WTC11 (cell line): ENCODE measurements around the gene CCSER1. TPM values are rescaled to one million over a fixed set of nuclear protein-coding genes. Genes with fewer than 3 reads are reported as not detected.

Experiments used
- ATAC-seq: fragments of 200-7000 bp; cut with Tn5 transposase; 2 replicates; pipeline ENCODE4 v1.10.0; 2021; ENCODE audit warnings: mild to moderate bottlenecking, moderate library complexity
- CTCF ChIA-PET: fragments of 300-600 bp; sonication (Branson Sonifier 250); formaldehyde crosslinking; loops from one replicate; lab custom pipeline; 2021; ENCODE audit warnings: antibody characterized with exemption; lab: Charles Lee
- POLR2A ChIA-PET: fragments of 350-600 bp; sonication (Branson Sonifier 250); formaldehyde crosslinking; loops from one replicate; lab custom pipeline; 2021; ENCODE audit warnings: antibody characterized with exemption; lab: Charles Lee
- DNase-seq: peaks from one replicate; pipeline ENCODE4 v3.0.0; 2021; ENCODE audit warnings: low spot score
- H3K27ac Mint-ChIP-seq: 2 replicates; pipeline ENCODE4 v1.8.0; 2021; ENCODE audit warnings: mixed read lengths
- H3K27me3 Mint-ChIP-seq: 2 replicates; pipeline ENCODE4 v1.8.0; 2021; ENCODE audit warnings: low read depth, mild to moderate bottlenecking, moderate library complexity, mixed read lengths
- H3K36me3 Mint-ChIP-seq: 2 replicates; pipeline ENCODE4 v1.8.0; 2021; ENCODE audit warnings: mixed read lengths
- H3K4me1 Mint-ChIP-seq: 2 replicates; pipeline ENCODE4 v1.8.0; 2022; ENCODE audit warnings: mixed read lengths
- H3K4me3 Mint-ChIP-seq: 2 replicates; pipeline ENCODE4 v1.8.0; 2021; ENCODE audit warnings: mild to moderate bottlenecking, moderate library complexity, mixed read lengths
- H3K9me3 Mint-ChIP-seq: 2 replicates; pipeline ENCODE4 v1.8.0; 2021; ENCODE audit warnings: mixed read lengths
- ATF2 ChIP-seq: sonication (generic); formaldehyde crosslinking; IDR thresholded peaks from 2 replicates; pipeline ENCODE4 v1.8.1; 2022; ENCODE audit warnings: low read depth, missing genetic modification reagents, borderline replicate concordance
- ATF3 ChIP-seq: sonication (generic); formaldehyde crosslinking; conservative IDR thresholded peaks from 2 replicates; pipeline ENCODE4 v1.8.1; 2022; ENCODE audit warnings: mild to moderate bottlenecking, missing genetic modification reagents
- E2F5 ChIP-seq: sonication (generic); formaldehyde crosslinking; IDR thresholded peaks from 2 replicates; pipeline ENCODE4 v1.8.1; 2022; ENCODE audit warnings: mild to moderate bottlenecking, moderate library complexity, missing genetic modification reagents
- ESRRA ChIP-seq: sonication (generic); formaldehyde crosslinking; IDR thresholded peaks from 2 replicates; pipeline ENCODE4 v1.8.1; 2022; ENCODE audit warnings: mild to moderate bottlenecking, missing genetic modification reagents, borderline replicate concordance
- MAX ChIP-seq: sonication (generic); formaldehyde crosslinking; IDR thresholded peaks from 2 replicates; pipeline ENCODE4 v1.8.0; 2022; ENCODE audit warnings: mild to moderate bottlenecking, missing genetic modification reagents
- NFE2L1 ChIP-seq: sonication (generic); formaldehyde crosslinking; IDR thresholded peaks from 2 replicates; pipeline ENCODE4 v1.8.1; 2023; ENCODE audit warnings: missing genetic modification reagents
- PRDM15 ChIP-seq: sonication (generic); formaldehyde crosslinking; IDR thresholded peaks from 2 replicates; pipeline ENCODE4 v1.8.0; 2022; ENCODE audit warnings: missing genetic modification reagents
- PREB ChIP-seq: sonication (generic); formaldehyde crosslinking; IDR thresholded peaks from 2 replicates; pipeline ENCODE4 v1.8.1; 2022; ENCODE audit warnings: mild to moderate bottlenecking, missing genetic modification reagents, moderate library complexity, borderline replicate concordance
- SP1 ChIP-seq: sonication (generic); formaldehyde crosslinking; conservative IDR thresholded peaks from 2 replicates; pipeline ENCODE4 v1.8.1; 2022; ENCODE audit warnings: missing genetic modification reagents
- TEAD4 ChIP-seq: sonication (generic); formaldehyde crosslinking; IDR thresholded peaks from 2 replicates; pipeline ENCODE4 v1.8.0; 2022; ENCODE audit warnings: mild to moderate bottlenecking, missing genetic modification reagents
- USF1 ChIP-seq: sonication (generic); formaldehyde crosslinking; IDR thresholded peaks from 2 replicates; pipeline ENCODE4 v1.8.0; 2022; ENCODE audit warnings: mild to moderate bottlenecking, missing genetic modification reagents
- ZNF263 ChIP-seq: sonication (generic); formaldehyde crosslinking; IDR thresholded peaks from 2 replicates; pipeline ENCODE4 v1.8.1; 2022; ENCODE audit warnings: low read depth, mild to moderate bottlenecking, moderate library complexity, missing genetic modification reagents
- ZNF425 ChIP-seq: fragments of 250-450 bp; sonication (Bioruptor Pico); conservative IDR thresholded peaks from 2 replicates; pipeline ENCODE4 v1.9.0; 2021; ENCODE audit warnings: mild to moderate bottlenecking
- ZSCAN18 ChIP-seq: fragments of 250-450 bp; sonication (Bioruptor Pico); IDR thresholded peaks from 2 replicates; pipeline ENCODE4 v2.1.2; 2022; ENCODE audit warnings: mild to moderate bottlenecking, moderate library complexity
- total RNA-seq: library from RNA; stranded (reverse); gene quantifications from 3 replicates; pipeline ENCODE4 v1.2.3, GENCODE V29; 2021

CCSER1 gene
- total RNA-seq, 1 experiment from 2014 or later, result 0.87 TPM

- ChIA-PET POLR2A (no interaction called here), CTCF (no interaction called here)
- H3K27ac Mint-ChIP-seq, result no peak overlapping the region
- no peaks in the 10 kb centered on the region for H3K4me1 Mint-ChIP-seq
- ATAC-seq (no peak), DNase-seq (no peak)
- H3K9me3 Mint-ChIP-seq, result peaks cover 7% of the 10 kb centered on the region
- no peaks in the 10 kb centered on the region for H3K36me3 Mint-ChIP-seq
- H3K4me3 Mint-ChIP-seq, result no peak overlapping the region
- TF ChIP-seq ZSCAN18 (CRISPR knock-in tag) (no peak), ZNF263 (no peak), ZNF425 (no peak), ESRRA (CRISPR knock-in tag) (no peak), USF1 (no peak), E2F5 (CRISPR knock-in tag) (no peak), NFE2L1 (CRISPR knock-in tag) (no peak), ATF2 (no peak), MAX (no peak), SP1 (no peak), ATF3 (no peak), PREB (CRISPR knock-in tag) (no peak), PRDM15 (no peak), TEAD4 (CRISPR knock-in tag) (no peak)
- TF ChIP-seq, all 79 proteins: peak for 0
- H3K27me3 Mint-ChIP-seq, result peaks cover 12% of the 10 kb centered on the region
Measured at GRCh38 chr4:90415116-90415515, 287.9 kb downstream of the CCSER1 start.
